PFSK-1 (cell line): ENCODE measurements around the gene CTXN1.

ENCODE experiments used
- REST ChIP-seq, 2 experiments: IDR thresholded peaks; 2 replicates each; pipeline versions ENCODE4 v1.6.1 to v1.8.0; 2011 to 2012; ENCODE audit warnings: low read depth in 2 of 2, low read length in 2 of 2, control low read depth in 1 of 2, inconsistent platforms in 1 of 2, mild to moderate bottlenecking in 1 of 2, moderate library complexity in 1 of 2; ENCODE audit not compliant: insufficient read depth in 1 of 2
- TAF1 ChIP-seq: IDR thresholded peaks from 2 replicates; pipeline ENCODE4 v1.6.1; 2012; ENCODE audit warnings: low read length, control low read depth, borderline replicate concordance; ENCODE audit not compliant: insufficient read depth

- TF ChIP-seq REST (IDR thresholded peaks at IDR 0.05; ENCODE audit: insufficient read depth in 1 of 2, low read depth in 2 of 2, low read length in 2 of 2): no peak
- TF ChIP-seq TAF1: no peak
These were observed 14.9 kb upstream of the CTXN1 start for GRCh38 chr19:7940841-7941240.
